ENCODE data around the gene ACTL8.

- TF ChIP-seq POLR2A (IDR thresholded peaks at IDR 0.05) = no peak
- TF ChIP-seq, protein P1, sequence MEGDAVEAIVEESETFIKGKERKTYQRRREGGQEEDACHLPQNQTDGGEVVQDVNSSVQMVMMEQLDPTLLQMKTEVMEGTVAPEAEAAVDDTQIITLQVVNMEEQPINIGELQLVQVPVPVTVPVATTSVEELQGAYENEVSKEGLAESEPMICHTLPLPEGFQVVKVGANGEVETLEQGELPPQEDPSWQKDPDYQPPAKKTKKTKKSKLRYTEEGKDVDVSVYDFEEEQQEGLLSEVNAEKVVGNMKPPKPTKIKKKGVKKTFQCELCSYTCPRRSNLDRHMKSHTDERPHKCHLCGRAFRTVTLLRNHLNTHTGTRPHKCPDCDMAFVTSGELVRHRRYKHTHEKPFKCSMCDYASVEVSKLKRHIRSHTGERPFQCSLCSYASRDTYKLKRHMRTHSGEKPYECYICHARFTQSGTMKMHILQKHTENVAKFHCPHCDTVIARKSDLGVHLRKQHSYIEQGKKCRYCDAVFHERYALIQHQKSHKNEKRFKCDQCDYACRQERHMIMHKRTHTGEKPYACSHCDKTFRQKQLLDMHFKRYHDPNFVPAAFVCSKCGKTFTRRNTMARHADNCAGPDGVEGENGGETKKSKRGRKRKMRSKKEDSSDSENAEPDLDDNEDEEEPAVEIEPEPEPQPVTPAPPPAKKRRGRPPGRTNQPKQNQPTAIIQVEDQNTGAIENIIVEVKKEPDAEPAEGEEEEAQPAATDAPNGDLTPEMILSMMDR (IDR thresholded peaks at IDR 0.05) = no peak
Measured at GRCh38 chr1:17874710-17875109, 119.6 kb downstream of the ACTL8 start.

All from ovary (tissue), 3 donors.